ENCODE measurements around the gene PRKCZ.
"Not testable (repeated sequence)": the region's sequence is repeated elsewhere in the genome, so short reads cannot be mapped to it uniquely, and the experiment has no call there.

GRCh38 chr1:2094269-2095158 lies 44.3 kb downstream of the PRKCZ start:
- not testable (repeated sequence) for TF ChIP-seq POLR2AphosphoS5 (IDR thresholded peaks at IDR 0.05; ENCODE audit: low read depth, low read length); GATA2 (CRISPR knock-in tag; IDR thresholded peaks at IDR 0.05)

All from SK-N-SH (cell line).